K562 (cell line): ENCODE results near the gene PLAC1. TPM values are rescaled to one million over a fixed set of nuclear protein-coding genes. Genes with fewer than 3 reads are reported as not detected.

Experiments used
- ATAC-seq: fragments of 200-7000 bp; cut with Tn5 transposase; 3 replicates; pipeline ENCODE4 v1.9.1; 2020; ENCODE audit warnings: moderate library complexity
- BruUV-seq: library from RNA; stranded (reverse); fragments of 400-500 nt; replicated peaks from 2 replicates; lab custom pipeline; 2021; lab: Mats Ljungman, UMichigan
- CTCF ChIA-PET: fragments of 300-600 bp; formaldehyde crosslinking; extraction: SDS; loops from one replicate; lab custom pipeline; 2021; ENCODE audit warnings: low intra/inter-chr PET ratio; lab: Yijun Ruan, JAX
- POLR2A ChIA-PET: fragments of 300-600, 350-650 bp; sonication (Branson Sonifier 250); formaldehyde crosslinking; extraction: SDS; loops from one replicate; lab custom pipeline; 2021; ENCODE audit warnings: antibody characterized with exemption, inconsistent platforms; lab: Yijun Ruan, JAX
- DNase-seq, 4 experiments: peaks; one replicate each; pipeline versions ENCODE4 v3.0.0 to v3.0.0-alpha.2; 2011 to 2018; ENCODE audit warnings: low spot score in 3 of 4, mixed read lengths in 3 of 4; ENCODE audit errors: extremely low read depth in 1 of 4
- FAIRE-seq: peaks from 2 replicates; lab custom pipeline; 2011; peaks lifted over from hg19 to GRCh38; lab: Jason Lieb, UNC
- H2AFZ ChIP-seq: 2 replicates; pipeline ENCODE4 v1.6.0; 2011; ENCODE audit warnings: low read depth, low read length, control low read depth, inconsistent platforms
- H3K27ac ChIP-seq: fragments of 200-600 bp; 3 replicates; pipeline ENCODE4 v1.8.0; 2011; ENCODE audit warnings: low read depth, mild to moderate bottlenecking, control low read depth, inconsistent platforms, low read length, moderate library complexity, mixed read lengths; ENCODE audit errors: extremely low read depth
- H3K27me3 ChIP-seq, 2 experiments: fragments of 300-600 bp in 1 of 2; 2 replicates in 1 of 2; 3 replicates in 1 of 2; pipeline versions ENCODE4 v1.6.0 to v1.8.0; 2011; ENCODE audit warnings: inconsistent platforms in 2 of 2, low read length in 2 of 2, mild to moderate bottlenecking in 1 of 2, mixed read lengths in 1 of 2, moderate library complexity in 1 of 2; ENCODE audit not compliant: control insufficient read depth in 2 of 2, insufficient read depth in 2 of 2
- H3K36me3 ChIP-seq: fragments of 300-600 bp; 3 replicates; pipeline ENCODE4 v1.8.0; 2011; ENCODE audit warnings: mild to moderate bottlenecking, low read length, inconsistent platforms; ENCODE audit not compliant: control insufficient read depth, insufficient read depth
- H3K4me1 ChIP-seq, 2 experiments: fragments of 200-600 bp in 1 of 2; replicated peaks in 1 of 2; 2 replicates in 1 of 2; 3 replicates in 1 of 2; pipeline versions ENCODE4 v1.5.1 to v1.8.0; 2011; ENCODE audit warnings: inconsistent platforms in 2 of 2, low read length in 2 of 2, mild to moderate bottlenecking in 1 of 2, mixed read lengths in 1 of 2, moderate library complexity in 1 of 2; ENCODE audit not compliant: control insufficient read depth in 2 of 2, insufficient read depth in 2 of 2
- H3K4me2 ChIP-seq: 2 replicates; pipeline ENCODE4 v1.6.1; 2011; ENCODE audit warnings: low read length, control low read depth, inconsistent platforms, mixed read lengths; ENCODE audit not compliant: insufficient read depth
- H3K4me3 ChIP-seq: fragments of 200-600 bp; sonication (generic), shearing (Covaris generic); 2 replicates; pipeline ENCODE4 v1.5.1; 2016; ENCODE audit warnings: control low read depth, inconsistent platforms
- H3K79me2 ChIP-seq: fragments of 200-600 bp; 3 replicates; pipeline ENCODE4 v1.8.0; 2011; ENCODE audit warnings: low read length, inconsistent platforms; ENCODE audit not compliant: control insufficient read depth, insufficient read depth
- H3K9ac ChIP-seq, 2 experiments: 2 replicates each; pipeline versions ENCODE4 v1.6.0 to v1.6.1; 2011; ENCODE audit warnings: low read depth in 2 of 2, low read length in 2 of 2, control low read depth in 1 of 2, inconsistent platforms in 1 of 2, mild to moderate bottlenecking in 1 of 2, mixed read lengths in 1 of 2; ENCODE audit not compliant: insufficient read depth in 1 of 2
- H3K9me1 ChIP-seq: one replicate; pipeline ENCODE4 v1.6.0; 2011; ENCODE audit warnings: inconsistent platforms, mild to moderate bottlenecking, low read length, moderate library complexity; ENCODE audit not compliant: control insufficient read depth, insufficient read depth
- H3K9me3 ChIP-seq: replicated peaks from 2 replicates; pipeline ENCODE4 v1.5.1; 2011; ENCODE audit warnings: low read depth, low read length, inconsistent platforms; ENCODE audit not compliant: control insufficient read depth, insufficient read depth
- H4K20me1 ChIP-seq: replicated peaks from 2 replicates; pipeline ENCODE4 v1.6.1; 2011; ENCODE audit warnings: low read length, inconsistent platforms, mixed read lengths; ENCODE audit not compliant: control insufficient read depth, insufficient read depth
- BHLHE40 ChIP-seq: IDR thresholded peaks from 2 replicates; pipeline ENCODE4 v1.6.1; 2011; ENCODE audit warnings: low read length, improper control_type of control experiment
- GABPB2 ChIP-seq: fragments of 250-450 bp; sonication (Bioruptor Pico); conservative IDR thresholded peaks from 2 replicates; pipeline ENCODE4 v1.5.1; 2021; ENCODE audit warnings: mild to moderate bottlenecking
- GATAD2A ChIP-seq: fragments of 450-650 bp; IDR thresholded peaks from 2 replicates; pipeline ENCODE4 v1.6.1; 2017
- NR2C2 ChIP-seq, 2 experiments: fragments of 200-800 bp in 1 of 2; sonication (Bioruptor generic) in 1 of 2; sonication (generic) in 1 of 2; formaldehyde crosslinking in 1 of 2; IDR thresholded peaks; 2 replicates each; pipeline versions ENCODE4 v1.6.1 to v1.8.0; 2016 to 2022; ENCODE audit warnings: mild to moderate bottlenecking in 1 of 2, missing compliant biosample characterization in 1 of 2, missing genetic modification characterization in 1 of 2, missing genetic modification reagents in 1 of 2
- NR4A1 ChIP-seq, 2 experiments: fragments of 250-450 bp in 1 of 2; fragments of 450-650 bp in 1 of 2; sonication (Bioruptor Pico) in 1 of 2; IDR thresholded peaks; 2 replicates each; pipeline versions ENCODE4 v1.4.0 to v1.6.1; 2016 to 2020; ENCODE audit warnings: mild to moderate bottlenecking in 2 of 2, missing compliant biosample characterization in 1 of 2, missing genetic modification characterization in 1 of 2, moderate library complexity in 1 of 2
- THRB ChIP-seq: fragments of 450-650 bp; formaldehyde crosslinking; conservative IDR thresholded peaks from 2 replicates; pipeline ENCODE4 v1.4.0; 2022; ENCODE audit warnings: mild to moderate bottlenecking, missing genetic modification characterization
- ZNF217 ChIP-seq: sonication (generic); formaldehyde crosslinking; IDR thresholded peaks from 2 replicates; pipeline ENCODE4 v1.8.0; 2022; ENCODE audit warnings: mild to moderate bottlenecking, missing genetic modification reagents
- ZNF347 ChIP-seq: fragments of 450-650 bp; formaldehyde crosslinking; IDR thresholded peaks from 2 replicates; pipeline ENCODE4 v1.4.0; 2020; ENCODE audit warnings: low read depth, mild to moderate bottlenecking, moderate library complexity
- ZNF589 ChIP-seq: fragments of 200-800 bp; sonication (Bioruptor generic); IDR thresholded peaks from 2 replicates; pipeline ENCODE4 v1.6.1; 2016; ENCODE audit warnings: low read depth, missing genetic modification characterization, missing compliant biosample characterization
- WGBS: fragments of 100-300 bp; shearing (Covaris generic); methylation state at CpG from one replicate; pipeline ENCODE4 v1.1.6; 2016; ENCODE audit warnings: low coverage, mixed read lengths; ENCODE audit not compliant: insufficient coverage; ENCODE audit errors: missing lambda C conversion rate; 5-methylcytosine and 5-hydroxymethylcytosine counted together
- in situ Hi-C: fragments of 300-500 bp; cut with MboI; formaldehyde crosslinking; loops from 4 replicates; pipeline ENCODE4 v1.15.0; 2018; ENCODE audit warnings: inconsistent platforms, mixed read lengths
- intact Hi-C: fragments of 100-400 bp; cut with micrococcal nuclease; formaldehyde crosslinking; loops from 2 replicates; pipeline ENCODE4 v1.14.2; 2022
- polyA plus RNA-seq, 8 experiments: library from polyadenylated mRNA; depleted of rRNA in 4 of 8; stranded (reverse) in 5 of 8; unstranded in 3 of 8; fragments of >200 nt; fragmentation: Nextera tagmentation in 2 of 8; fragmentation: Illumina TruSeq in 1 of 8; extraction: Ambion mirVana in 2 of 8; extraction: Trizol in 1 of 8; gene quantifications; 2 replicates each; pipeline versions ENCODE4 v1.2.1 to v1.2.3, GENCODE V29; 2011 to 2014; ENCODE audit warnings: inconsistent platforms in 1 of 8, missing spikeins in 1 of 8
- total RNA-seq, 7 experiments: library from RNA; depleted of rRNA in 6 of 7; stranded (reverse); fragments of >200 nt in 6 of 7; fragmentation: Illumina TruSeq in 2 of 7; extraction: Trizol in 2 of 7; gene quantifications; 2 replicates each; pipeline versions ENCODE4 v1.2.1 to v1.2.3, GENCODE V29; 2011 to 2021; ENCODE audit warnings: low replicate concordance in 1 of 7

PLAC1 gene
- total and polyA plus RNA-seq, 9 of the 15 experiments (the other 6 are each of a cell fraction or from before 2014, with no cell fraction given): 0.82 to 9.1 (median 1.7) TPM

GRCh38 chrX:134537179-134537955 is 120.9 kb downstream of the PLAC1 start (continued):
- TF ChIP-seq ZNF589 (CRISPR knock-in tag) (0 out of 2 replicates have a peak, but pooled peaks have one; percentile 44), NR4A1 (CRISPR knock-in tag; IDR thresholded peaks at IDR 0.05) (no peak), NR4A1 (tag; IDR thresholded peaks at IDR 0.05) (no peak), NR2C2 (CRISPR knock-in tag; IDR thresholded peaks at IDR 0.05) (no peak), NR2C2 (tag; IDR thresholded peaks at IDR 0.05) (peak; percentile 10; the same call in 1 of the 2 replicates), THRB (CRISPR knock-in tag) (no peak), ZNF347 (CRISPR knock-in tag) (no peak), GATAD2A (no peak)
- TF ChIP-seq, all 486 proteins: peak for 15

GRCh38 chrX:134533952-134534351 is 124.3 kb downstream of the PLAC1 start:
- Histone ChIP-seq H3K9ac (no peak overlapping the region), H3K9me1 (peaks cover 2% of the 10 kb centered on the region), H3K36me3 (no peaks in the 10 kb centered on the region), H2AFZ (no peak overlapping the region; the same call in 1 of the 2 replicates), H3K79me2 (no peaks in the 10 kb centered on the region), H3K4me1 (peaks cover 7 to 10% of the 10 kb centered on the region in 2 experiments; a peak in 3 of 5 replicates), H3K4me3 (no peak overlapping the region), H3K27me3 (no peaks in the 10 kb centered on the region), H3K9me3 (no peaks in the 10 kb centered on the region), H3K4me2 (no peak overlapping the region), H4K20me1 (no peaks in the 10 kb centered on the region), H3K27ac (no peak overlapping the region)
- in situ Hi-C loops: loop anchor here (10.0 kb wide), 1 partner anchor 231 kb away; no protein-coding TSS in a partner anchor
- DNase-seq: no peak
- no TSS peak for BruUV-seq
- FAIRE-seq: no peak
- ChIA-PET POLR2A (no interaction called here), CTCF (no interaction called here)
- intact Hi-C loops: no loop called here
- 10% methylated on average over 4 of the region's 4 CpGs for WGBS
- no peak for ATAC-seq
- peak; percentile 26; the same call in 1 of the 2 replicates for TF ChIP-seq BHLHE40
- TF ChIP-seq ZNF217 (CRISPR knock-in tag): no peak
- TF ChIP-seq GABPB2 (CRISPR knock-in tag): no peak
